Upper lobe of right lung (tissue), 1 donor: ENCODE data around the gene GALNT6. TPM values are rescaled to one million over a fixed set of nuclear protein-coding genes. Genes with fewer than 3 reads are reported as not detected.

Experiments
- ATAC-seq: fragments of 200-7000 bp; cut with Tn5 transposase; one replicate; pipeline ENCODE4 v1.9.1; 2020; ENCODE audit warnings: mild to moderate bottlenecking, moderate library complexity
- DNase-seq: peaks from one replicate; pipeline ENCODE4 v3.0.0-alpha.2; 2020
- H3K27ac ChIP-seq: fragments of 200-600 bp; one replicate; pipeline ENCODE4 v1.8.0; 2022
- H3K27me3 ChIP-seq: fragments of 200-600 bp; one replicate; pipeline ENCODE4 v1.8.0; 2022; ENCODE audit warnings: mild to moderate bottlenecking
- H3K36me3 ChIP-seq: fragments of 200-600 bp; one replicate; pipeline ENCODE4 v1.8.0; 2022
- H3K4me1 ChIP-seq: fragments of 200-600 bp; one replicate; pipeline ENCODE4 v1.8.0; 2022
- H3K4me3 ChIP-seq: fragments of 200-600 bp; one replicate; pipeline ENCODE4 v1.8.0; 2022; ENCODE audit warnings: mild to moderate bottlenecking
- H3K9me3 ChIP-seq: fragments of 200-600 bp; one replicate; pipeline ENCODE4 v1.8.0; 2022
- CTCF ChIP-seq: fragments of 200-600 bp; IDR thresholded peaks from one replicate; pipeline ENCODE4 v1.8.0; 2022; ENCODE audit warnings: antibody characterized with exemption
- intact Hi-C: fragments of 100-400 bp; cut with DNase I; formaldehyde crosslinking; loops from one replicate; pipeline ENCODE4 v1.11.0; 2022
- total RNA-seq: library from RNA; stranded (reverse); fragmentation: NEBNext Ultra II Directional; extraction: Animal tissue kit (Norgen Biotek cat#: 25700); gene quantifications from one replicate; pipeline ENCODE4 v1.2.1, GENCODE V29; 2021
- donor health status: DM: no; HTN: yes; CAD: no; lungs with severe emphysema.

GALNT6 gene
- total RNA-seq, 1 donor from 2014 or later: 16.6 TPM

DNA sequence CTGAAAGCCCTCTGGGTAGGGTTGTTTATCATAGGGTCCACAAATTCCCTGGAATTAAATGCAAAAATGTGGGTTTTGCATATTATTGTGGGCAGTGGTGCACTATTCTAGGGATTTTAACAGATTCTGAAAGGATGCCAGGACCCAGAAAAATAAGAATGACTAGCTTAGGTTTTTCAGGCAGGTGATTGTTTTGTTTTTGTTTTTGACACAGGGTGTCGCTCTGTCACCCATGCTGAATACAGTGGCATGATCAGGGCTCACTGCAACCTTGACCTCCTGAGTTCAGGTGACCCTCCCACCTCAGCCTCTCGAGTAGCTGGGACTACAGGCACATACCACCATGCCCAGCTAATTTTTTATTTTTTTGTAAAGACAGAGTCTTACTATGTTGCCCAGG, 19.2 kb downstream of the GALNT6 start:
- no peak overlapping the region for H3K27ac ChIP-seq
- DNase-seq (no peak), ATAC-seq (no peak)
- TF ChIP-seq CTCF: no peak
- no peak overlapping the region for H3K4me3 ChIP-seq
- H3K4me1 ChIP-seq: peaks cover 33% of the 10 kb centered on the region
- H3K9me3 ChIP-seq: no peaks in the 10 kb centered on the region
- intact Hi-C loops: no loop called here
- no peaks in the 10 kb centered on the region for H3K27me3 ChIP-seq
- H3K36me3 ChIP-seq: no peaks in the 10 kb centered on the region

GRCh38 chr12:51371295-51371953, 19.8 kb downstream of the GALNT6 start:
- peak; percentile 87 for ATAC-seq
- intact Hi-C loops: no loop called here
- no peak for DNase-seq

GRCh38 chr12:51370667-51371066, 20.5 kb downstream of the GALNT6 start:
- no peak for TF ChIP-seq CTCF
- Histone ChIP-seq H3K27me3 (no peaks in the 10 kb centered on the region), H3K27ac (no peak overlapping the region), H3K36me3 (no peaks in the 10 kb centered on the region), H3K9me3 (no peaks in the 10 kb centered on the region), H3K4me1 (peaks cover 33% of the 10 kb centered on the region), H3K4me3 (no peak overlapping the region)
- no peak for DNase-seq
- no peak for ATAC-seq
- intact Hi-C loops: no loop called here

More at GRCh38 chr12:51371295-51371953, 19.8 kb downstream of the GALNT6 start:
- Histone ChIP-seq H3K9me3 (no peaks in the 10 kb centered on the region), H3K27ac (no peak overlapping the region), H3K27me3 (no peaks in the 10 kb centered on the region), H3K4me3 (no peak overlapping the region), H3K36me3 (no peaks in the 10 kb centered on the region), H3K4me1 (peaks cover 33% of the 10 kb centered on the region)
- no peak for TF ChIP-seq CTCF

- no peak overlapping the region for H3K4me3 ChIP-seq
- no peaks in the 10 kb centered on the region for H3K36me3 ChIP-seq
- DNase-seq: no peak
- no peak overlapping the region for H3K27ac ChIP-seq
- intact Hi-C loops: no loop called here
- H3K9me3 ChIP-seq: no peaks in the 10 kb centered on the region
- TF ChIP-seq CTCF: no peak
- H3K27me3 ChIP-seq: no peaks in the 10 kb centered on the region
- peaks cover 28% of the 10 kb centered on the region for H3K4me1 ChIP-seq
- ATAC-seq: no peak
Measured at GRCh38 chr12:51369581-51369980, 21.6 kb downstream of the GALNT6 start.

DNA sequence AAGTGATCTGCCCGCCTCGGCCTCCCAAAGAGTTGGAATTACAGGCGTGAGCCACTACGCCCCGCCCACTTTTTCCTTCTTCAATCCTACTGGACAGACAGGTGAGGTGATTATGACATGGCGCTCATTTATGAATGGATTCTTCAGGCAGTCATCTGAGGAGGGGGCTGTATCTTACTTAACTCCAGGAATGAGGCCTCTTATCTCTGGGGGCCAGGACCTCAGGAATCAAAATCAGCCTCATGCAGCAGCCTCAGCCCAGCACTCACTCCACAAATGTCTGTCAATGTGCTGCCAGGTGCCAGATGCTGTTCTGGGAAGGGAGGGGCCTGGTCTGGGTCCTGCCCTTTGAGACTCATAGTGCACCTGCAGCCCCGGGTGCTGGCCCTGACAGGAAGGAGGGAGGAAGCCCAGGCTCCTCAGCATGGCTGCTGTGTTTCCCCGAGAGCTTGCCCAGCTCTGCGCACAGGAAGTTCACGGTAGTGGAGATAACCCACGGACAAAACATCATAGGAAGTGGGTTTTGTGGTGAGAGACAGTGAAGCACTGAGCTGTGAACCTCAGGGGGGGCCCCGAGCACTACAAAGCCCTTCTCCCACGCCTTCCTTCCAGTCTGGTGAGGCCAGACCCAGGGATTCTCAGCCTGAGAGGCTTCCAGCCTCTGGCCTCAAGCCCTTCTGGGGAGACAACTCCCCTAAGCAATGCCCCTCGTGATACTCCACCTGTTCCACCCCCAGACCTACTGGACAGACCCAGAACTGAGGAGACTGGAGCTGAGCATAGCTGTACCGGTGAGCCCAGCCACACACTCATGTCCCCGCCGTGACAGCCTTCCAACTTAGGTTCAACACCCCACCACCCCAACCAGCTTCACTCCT, 22.3 kb downstream of the GALNT6 start:
- intact Hi-C loops: no loop called here
- Histone ChIP-seq H3K36me3 (no peaks in the 10 kb centered on the region), H3K4me3 (no peak overlapping the region), H3K27ac (no peak overlapping the region), H3K9me3 (no peaks in the 10 kb centered on the region), H3K4me1 (peaks cover 24% of the 10 kb centered on the region), H3K27me3 (no peaks in the 10 kb centered on the region)
- ATAC-seq (peak; percentile 85), DNase-seq (peak; percentile 75)
- no peak for TF ChIP-seq CTCF
